EL (cell line): Measurements from ENCODE around the gene PLEKHG4B.
A peak's percentile ranks its signal among the peaks of the same experiment; 100 is the strongest.

Source experiments
- DNase-seq: peaks from one replicate; pipeline ENCODE4 v3.0.0-alpha.2; 2016

Gene PLEKHG4B

GRCh38 chr5:76358-77169 is 15.4 kb upstream of the PLEKHG4B start:
- no peak for DNase-seq

- no peak for DNase-seq
These were observed 14.8 kb upstream of the PLEKHG4B start for GRCh38 chr5:77170-77501.

- DNase-seq = no peak
These were observed 14.4 kb upstream of the PLEKHG4B start for GRCh38 chr5:77546-77945.

- DNase-seq = peak; percentile 79
These were observed 13.8 kb upstream of the PLEKHG4B start for GRCh38 chr5:77957-78804.

GRCh38 chr5:78805-79149 is 13.2 kb upstream of the PLEKHG4B start:
- DNase-seq = no peak

- DNase-seq = no peak
These were observed 12.7 kb upstream of the PLEKHG4B start for GRCh38 chr5:79263-79662.

- no peak for DNase-seq
These were observed 12.1 kb upstream of the PLEKHG4B start for GRCh38 chr5:79821-80220.

- DNase-seq = no peak
These were observed 10.5 kb upstream of the PLEKHG4B start for GRCh38 chr5:81391-82021.

GRCh38 chr5:82097-82496 is 9.9 kb upstream of the PLEKHG4B start:
- DNase-seq = peak; percentile 81

GRCh38 chr5:82570-82969 is 9.4 kb upstream of the PLEKHG4B start:
- no peak for DNase-seq

GRCh38 chr5:83029-83428 is 8.9 kb upstream of the PLEKHG4B start:
- no peak for DNase-seq

GRCh38 chr5:85334-85995 is 6.5 kb upstream of the PLEKHG4B start:
- no peak for DNase-seq

GRCh38 chr5:89337-90286 is 2.4 kb upstream of the PLEKHG4B start:
- DNase-seq = no peak

- peak; percentile 32 for DNase-seq
These were observed 1.1 kb upstream of the PLEKHG4B start for GRCh38 chr5:90590-91547.

- no peak for DNase-seq
These were observed 643 bp downstream of the PLEKHG4B start for GRCh38 chr5:92401-93220.

- no peak for DNase-seq
These were observed 1.4 kb downstream of the PLEKHG4B start for GRCh38 chr5:93221-93980.

- no peak for DNase-seq
These were observed 2.3 kb downstream of the PLEKHG4B start for GRCh38 chr5:94113-94892.

GRCh38 chr5:95241-95980 is 3.4 kb downstream of the PLEKHG4B start:
- no peak for DNase-seq
